WTC11 (cell line): ENCODE data around the gene TAPT1. TPM values are rescaled to one million over a fixed set of nuclear protein-coding genes. Genes with fewer than 3 reads are reported as not detected.

Source experiments
- ATAC-seq: fragments of 200-7000 bp; cut with Tn5 transposase; 2 replicates; pipeline ENCODE4 v1.10.0; 2021; ENCODE audit warnings: mild to moderate bottlenecking, moderate library complexity
- CTCF ChIA-PET: fragments of 300-600 bp; sonication (Branson Sonifier 250); formaldehyde crosslinking; loops from one replicate; lab custom pipeline; 2021; ENCODE audit warnings: antibody characterized with exemption; lab: Charles Lee
- POLR2A ChIA-PET: fragments of 350-600 bp; sonication (Branson Sonifier 250); formaldehyde crosslinking; loops from one replicate; lab custom pipeline; 2021; ENCODE audit warnings: antibody characterized with exemption; lab: Charles Lee
- DNase-seq: peaks from one replicate; pipeline ENCODE4 v3.0.0; 2021; ENCODE audit warnings: low spot score
- H3K27ac Mint-ChIP-seq: 2 replicates; pipeline ENCODE4 v1.8.0; 2021; ENCODE audit warnings: mixed read lengths
- H3K27me3 Mint-ChIP-seq: 2 replicates; pipeline ENCODE4 v1.8.0; 2021; ENCODE audit warnings: low read depth, mild to moderate bottlenecking, moderate library complexity, mixed read lengths
- H3K36me3 Mint-ChIP-seq: 2 replicates; pipeline ENCODE4 v1.8.0; 2021; ENCODE audit warnings: mixed read lengths
- H3K4me1 Mint-ChIP-seq: 2 replicates; pipeline ENCODE4 v1.8.0; 2022; ENCODE audit warnings: mixed read lengths
- H3K4me3 Mint-ChIP-seq: 2 replicates; pipeline ENCODE4 v1.8.0; 2021; ENCODE audit warnings: mild to moderate bottlenecking, moderate library complexity, mixed read lengths
- H3K9me3 Mint-ChIP-seq: 2 replicates; pipeline ENCODE4 v1.8.0; 2021; ENCODE audit warnings: mixed read lengths
- CREM ChIP-seq: sonication (generic); formaldehyde crosslinking; IDR thresholded peaks from 2 replicates; pipeline ENCODE4 v1.8.1; 2022; ENCODE audit warnings: mild to moderate bottlenecking, missing genetic modification reagents, moderate library complexity
- ESRRA ChIP-seq: sonication (generic); formaldehyde crosslinking; IDR thresholded peaks from 2 replicates; pipeline ENCODE4 v1.8.1; 2022; ENCODE audit warnings: mild to moderate bottlenecking, missing genetic modification reagents, borderline replicate concordance
- ETV6 ChIP-seq: sonication (generic); formaldehyde crosslinking; IDR thresholded peaks from 2 replicates; pipeline ENCODE4 v1.8.1; 2022; ENCODE audit warnings: mild to moderate bottlenecking, missing genetic modification reagents
- FOXK1 ChIP-seq: sonication (generic); formaldehyde crosslinking; IDR thresholded peaks from 2 replicates; pipeline ENCODE4 v1.8.0; 2022; ENCODE audit warnings: mild to moderate bottlenecking, moderate library complexity, missing genetic modification reagents
- NFE2L1 ChIP-seq: sonication (generic); formaldehyde crosslinking; IDR thresholded peaks from 2 replicates; pipeline ENCODE4 v1.8.1; 2023; ENCODE audit warnings: missing genetic modification reagents
- NR3C1 ChIP-seq: sonication (generic); formaldehyde crosslinking; conservative IDR thresholded peaks from 2 replicates; pipeline ENCODE4 v1.8.1; 2023; ENCODE audit warnings: low read depth, mild to moderate bottlenecking, missing genetic modification reagents
- ZNF317 ChIP-seq: sonication (generic); formaldehyde crosslinking; IDR thresholded peaks from 2 replicates; pipeline ENCODE4 v1.8.1; 2023; ENCODE audit warnings: low read depth, mild to moderate bottlenecking, moderate library complexity, missing genetic modification reagents, borderline replicate concordance
- ZNF396 ChIP-seq: fragments of 250-450 bp; sonication (Bioruptor Pico); IDR thresholded peaks from 2 replicates; pipeline ENCODE4 v1.8.0; 2021; ENCODE audit warnings: mild to moderate bottlenecking, moderate library complexity, borderline replicate concordance
- total RNA-seq: library from RNA; stranded (reverse); gene quantifications from 3 replicates; pipeline ENCODE4 v1.2.3, GENCODE V29; 2021
- TF ChIP-seq, protein P1 (sequence below): fragments of 250-450 bp; sonication (Bioruptor Pico); IDR thresholded peaks from 2 replicates; pipeline ENCODE4 v1.9.0; 2021; ENCODE audit warnings: mild to moderate bottlenecking
- TF ChIP-seq, protein P2 (sequence below): sonication (generic); formaldehyde crosslinking; IDR thresholded peaks from 2 replicates; pipeline ENCODE4 v1.8.1; 2023; ENCODE audit warnings: mild to moderate bottlenecking, missing genetic modification reagents, moderate library complexity
- TF ChIP-seq, protein P3 (sequence below): fragments of 250-450 bp; sonication (Bioruptor Pico); IDR thresholded peaks from 2 replicates; pipeline ENCODE4 v1.9.0; 2021; ENCODE audit warnings: moderate library complexity, mild to moderate bottlenecking, inconsistent platforms, borderline replicate concordance
- TF ChIP-seq, protein P4 (sequence below): sonication (generic); formaldehyde crosslinking; IDR thresholded peaks from 2 replicates; pipeline ENCODE4 v1.8.1; 2022; ENCODE audit warnings: low read depth, mild to moderate bottlenecking, moderate library complexity, missing genetic modification reagents, borderline replicate concordance
- TF ChIP-seq, protein P5 (sequence below): sonication (generic); formaldehyde crosslinking; IDR thresholded peaks from 2 replicates; pipeline ENCODE4 v1.8.1; 2022; ENCODE audit warnings: missing genetic modification reagents, borderline replicate concordance

The TAPT1 gene
- total RNA-seq, 1 experiment from 2014 or later, result 12.4 TPM

DNA sequence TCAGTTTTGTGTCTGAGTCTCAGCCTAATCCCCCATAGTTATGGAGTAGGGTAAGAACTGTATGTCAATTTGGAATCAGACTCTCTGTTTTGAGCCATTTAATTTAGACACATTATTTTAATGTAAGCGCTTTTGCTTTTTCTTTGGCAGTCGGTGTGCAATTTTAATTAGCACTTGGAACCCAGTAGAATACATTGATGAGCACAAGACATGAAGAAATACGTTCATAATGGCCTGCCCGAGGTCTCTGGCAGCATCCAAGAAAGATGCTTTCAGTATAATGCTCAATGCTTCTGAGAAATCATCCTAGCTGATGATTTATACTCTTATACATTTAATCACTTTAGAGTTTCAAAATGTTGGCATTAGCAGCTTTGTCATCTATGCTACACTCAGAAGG lies 8.9 kb upstream of the TAPT1 start:
- ATAC-seq (no peak), DNase-seq (no peak)
- TF ChIP-seq ETV6 (CRISPR knock-in tag) (no peak), NFE2L1 (no peak), CREM (no peak)
- H3K9me3 Mint-ChIP-seq, result no peaks in the 10 kb centered on the region
- peaks cover 13% of the 10 kb centered on the region for H3K4me1 Mint-ChIP-seq
- ChIA-PET POLR2A (no interaction called here), CTCF (interaction anchor here (1.1 kb wide), 1 partner anchor 29 kb away, joined by 3 read pairs; no protein-coding TSS in a partner anchor)
- H3K36me3 Mint-ChIP-seq, result no peaks in the 10 kb centered on the region
- no peak overlapping the region for H3K27ac Mint-ChIP-seq
- no peak overlapping the region for H3K4me3 Mint-ChIP-seq
- H3K27me3 Mint-ChIP-seq, result no peaks in the 10 kb centered on the region

DNA sequence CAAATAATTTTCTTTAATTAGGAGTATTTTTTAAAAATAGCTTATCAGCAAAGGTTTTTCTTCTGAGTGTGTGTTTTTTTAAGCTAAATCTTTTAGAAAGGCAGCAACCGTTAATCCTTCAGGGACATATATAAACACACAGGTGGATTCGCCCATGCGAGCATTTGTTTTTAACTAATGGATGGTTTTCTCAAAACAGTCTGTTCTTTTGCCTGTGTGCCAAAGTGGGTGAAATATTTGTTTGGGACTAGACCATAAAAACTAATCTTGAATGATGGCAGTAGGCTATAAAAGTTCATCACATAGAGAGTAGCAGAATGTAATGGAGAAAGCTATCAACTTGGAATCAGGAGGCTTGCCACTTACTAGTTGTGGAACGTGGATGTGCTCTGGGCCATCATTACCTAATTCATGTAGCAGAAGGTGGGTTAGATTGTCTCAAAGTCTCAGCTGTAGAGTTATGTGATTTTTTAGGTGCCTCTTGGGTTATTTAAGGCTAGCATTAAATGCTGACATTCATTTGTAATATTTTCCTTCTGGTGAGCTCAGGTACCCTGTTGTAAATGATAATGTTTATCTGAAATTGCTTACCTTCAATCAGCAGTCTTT lies 7.4 kb upstream of the TAPT1 start:
- H3K36me3 Mint-ChIP-seq, result no peaks in the 10 kb centered on the region
- TF ChIP-seq NFE2L1 (no peak), FOXK1 (CRISPR knock-in tag) (no peak), ESRRA (CRISPR knock-in tag) (no peak)
- TF ChIP-seq, protein P1, sequence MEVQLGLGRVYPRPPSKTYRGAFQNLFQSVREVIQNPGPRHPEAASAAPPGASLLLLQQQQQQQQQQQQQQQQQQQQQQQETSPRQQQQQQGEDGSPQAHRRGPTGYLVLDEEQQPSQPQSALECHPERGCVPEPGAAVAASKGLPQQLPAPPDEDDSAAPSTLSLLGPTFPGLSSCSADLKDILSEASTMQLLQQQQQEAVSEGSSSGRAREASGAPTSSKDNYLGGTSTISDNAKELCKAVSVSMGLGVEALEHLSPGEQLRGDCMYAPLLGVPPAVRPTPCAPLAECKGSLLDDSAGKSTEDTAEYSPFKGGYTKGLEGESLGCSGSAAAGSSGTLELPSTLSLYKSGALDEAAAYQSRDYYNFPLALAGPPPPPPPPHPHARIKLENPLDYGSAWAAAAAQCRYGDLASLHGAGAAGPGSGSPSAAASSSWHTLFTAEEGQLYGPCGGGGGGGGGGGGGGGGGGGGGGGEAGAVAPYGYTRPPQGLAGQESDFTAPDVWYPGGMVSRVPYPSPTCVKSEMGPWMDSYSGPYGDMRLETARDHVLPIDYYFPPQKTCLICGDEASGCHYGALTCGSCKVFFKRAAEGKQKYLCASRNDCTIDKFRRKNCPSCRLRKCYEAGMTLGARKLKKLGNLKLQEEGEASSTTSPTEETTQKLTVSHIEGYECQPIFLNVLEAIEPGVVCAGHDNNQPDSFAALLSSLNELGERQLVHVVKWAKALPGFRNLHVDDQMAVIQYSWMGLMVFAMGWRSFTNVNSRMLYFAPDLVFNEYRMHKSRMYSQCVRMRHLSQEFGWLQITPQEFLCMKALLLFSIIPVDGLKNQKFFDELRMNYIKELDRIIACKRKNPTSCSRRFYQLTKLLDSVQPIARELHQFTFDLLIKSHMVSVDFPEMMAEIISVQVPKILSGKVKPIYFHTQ (CRISPR knock-in tag), result no peak
- TF ChIP-seq, protein P2, sequence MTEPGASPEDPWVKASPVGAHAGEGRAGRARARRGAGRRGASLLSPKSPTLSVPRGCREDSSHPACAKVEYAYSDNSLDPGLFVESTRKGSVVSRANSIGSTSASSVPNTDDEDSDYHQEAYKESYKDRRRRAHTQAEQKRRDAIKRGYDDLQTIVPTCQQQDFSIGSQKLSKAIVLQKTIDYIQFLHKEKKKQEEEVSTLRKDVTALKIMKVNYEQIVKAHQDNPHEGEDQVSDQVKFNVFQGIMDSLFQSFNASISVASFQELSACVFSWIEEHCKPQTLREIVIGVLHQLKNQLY (CRISPR knock-in tag), result no peak
- TF ChIP-seq, protein P3, sequence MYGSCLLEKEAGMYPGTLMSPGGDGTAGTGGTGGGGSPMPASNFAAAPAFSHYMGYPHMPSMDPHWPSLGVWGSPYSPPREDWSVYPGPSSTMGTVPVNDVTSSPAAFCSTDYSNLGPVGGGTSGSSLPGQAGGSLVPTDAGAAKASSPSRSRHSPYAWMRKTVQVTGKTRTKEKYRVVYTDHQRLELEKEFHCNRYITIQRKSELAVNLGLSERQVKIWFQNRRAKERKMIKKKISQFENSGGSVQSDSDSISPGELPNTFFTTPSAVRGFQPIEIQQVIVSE (CRISPR knock-in tag), result no peak
- no peak for ATAC-seq
- no peaks in the 10 kb centered on the region for H3K27me3 Mint-ChIP-seq
- peaks cover 20% of the 10 kb centered on the region for H3K4me1 Mint-ChIP-seq
- no peaks in the 10 kb centered on the region for H3K9me3 Mint-ChIP-seq
- ChIA-PET CTCF (interaction anchor here (0.8 kb wide), 1 partner anchor 31 kb away, joined by 3 read pairs; no protein-coding TSS in a partner anchor), POLR2A (no interaction called here)
- no peak for DNase-seq
- no peak overlapping the region for H3K4me3 Mint-ChIP-seq
- no peak overlapping the region for H3K27ac Mint-ChIP-seq

DNA sequence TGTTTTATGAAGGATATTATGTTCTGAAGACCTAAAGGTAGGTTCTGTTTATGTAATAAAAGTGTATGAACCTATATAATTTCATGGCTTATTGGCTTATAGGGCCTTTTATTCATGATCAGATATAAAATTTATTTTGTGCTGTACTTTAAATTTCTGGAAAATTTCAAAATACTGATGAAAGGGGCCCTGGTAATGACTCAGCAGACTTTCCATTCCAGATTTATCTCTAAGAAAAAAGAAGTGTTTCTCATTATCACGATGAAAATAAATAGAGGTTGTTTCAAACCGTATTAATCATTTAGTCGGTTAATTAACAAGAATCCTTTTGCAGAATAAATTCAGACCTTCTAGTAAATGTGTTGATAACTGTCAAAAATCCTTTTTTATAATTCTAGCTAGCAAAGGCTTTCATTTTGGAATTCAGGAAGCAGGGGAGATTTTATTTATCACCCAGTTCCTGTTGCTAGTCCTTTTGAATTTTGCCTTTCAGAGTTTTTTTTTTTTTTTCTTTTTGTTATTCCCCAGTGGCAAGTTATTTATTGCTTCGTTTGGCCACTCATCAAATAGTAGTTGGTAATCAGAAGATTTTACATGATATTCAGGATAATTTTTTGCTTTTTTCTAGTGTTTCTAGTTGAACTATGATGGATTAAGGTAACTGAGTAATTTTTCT lies 5.4 kb upstream of the TAPT1 start:
- POLR2A ChIA-PET, result no interaction called here
- ATAC-seq (no peak), DNase-seq (no peak)
- Mint-ChIP-seq H3K4me3 (no peak overlapping the region), H3K27ac (peak overlapping the region; percentile 72)
- TF ChIP-seq ZNF396 (CRISPR knock-in tag) (no peak), NR3C1 (CRISPR knock-in tag) (no peak)
- TF ChIP-seq, all 79 proteins: peak for 0
- no peaks in the 10 kb centered on the region for H3K36me3 Mint-ChIP-seq
- no peaks in the 10 kb centered on the region for H3K9me3 Mint-ChIP-seq
- CTCF ChIA-PET, result no interaction called here
- peaks cover 29% of the 10 kb centered on the region for H3K4me1 Mint-ChIP-seq
- no peaks in the 10 kb centered on the region for H3K27me3 Mint-ChIP-seq

DNA sequence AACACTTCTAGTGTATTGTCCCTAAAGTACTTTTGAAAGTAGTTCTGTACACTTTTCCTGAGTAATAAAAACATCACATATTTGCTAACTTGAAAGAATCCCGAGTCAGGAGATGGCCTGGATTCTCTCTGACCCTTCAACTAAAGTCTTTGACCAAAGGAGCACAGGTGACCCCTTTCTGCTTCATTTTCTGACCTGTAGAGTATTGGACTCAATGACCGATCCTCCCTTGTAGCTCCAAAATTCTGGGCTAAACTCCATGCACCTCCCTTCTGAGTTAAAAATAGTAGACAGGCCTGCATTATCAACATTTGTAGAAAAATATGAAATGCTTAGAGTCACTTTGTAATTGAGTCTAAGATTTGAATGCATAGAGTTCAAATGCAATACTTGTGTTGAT lies 4.0 kb upstream of the TAPT1 start:
- no peak for DNase-seq
- ChIA-PET POLR2A (no interaction called here), CTCF (interaction anchor here (1.3 kb wide), 1 partner anchor 25 kb away, joined by 3 read pairs; no protein-coding TSS in a partner anchor)
- no peaks in the 10 kb centered on the region for H3K27me3 Mint-ChIP-seq
- TF ChIP-seq ZNF317 (CRISPR knock-in tag), result no peak
- TF ChIP-seq, protein P4, sequence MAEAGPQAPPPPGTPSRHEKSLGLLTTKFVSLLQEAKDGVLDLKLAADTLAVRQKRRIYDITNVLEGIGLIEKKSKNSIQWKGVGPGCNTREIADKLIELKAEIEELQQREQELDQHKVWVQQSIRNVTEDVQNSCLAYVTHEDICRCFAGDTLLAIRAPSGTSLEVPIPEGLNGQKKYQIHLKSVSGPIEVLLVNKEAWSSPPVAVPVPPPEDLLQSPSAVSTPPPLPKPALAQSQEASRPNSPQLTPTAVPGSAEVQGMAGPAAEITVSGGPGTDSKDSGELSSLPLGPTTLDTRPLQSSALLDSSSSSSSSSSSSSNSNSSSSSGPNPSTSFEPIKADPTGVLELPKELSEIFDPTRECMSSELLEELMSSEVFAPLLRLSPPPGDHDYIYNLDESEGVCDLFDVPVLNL (CRISPR knock-in tag), result no peak
- TF ChIP-seq, protein P5, sequence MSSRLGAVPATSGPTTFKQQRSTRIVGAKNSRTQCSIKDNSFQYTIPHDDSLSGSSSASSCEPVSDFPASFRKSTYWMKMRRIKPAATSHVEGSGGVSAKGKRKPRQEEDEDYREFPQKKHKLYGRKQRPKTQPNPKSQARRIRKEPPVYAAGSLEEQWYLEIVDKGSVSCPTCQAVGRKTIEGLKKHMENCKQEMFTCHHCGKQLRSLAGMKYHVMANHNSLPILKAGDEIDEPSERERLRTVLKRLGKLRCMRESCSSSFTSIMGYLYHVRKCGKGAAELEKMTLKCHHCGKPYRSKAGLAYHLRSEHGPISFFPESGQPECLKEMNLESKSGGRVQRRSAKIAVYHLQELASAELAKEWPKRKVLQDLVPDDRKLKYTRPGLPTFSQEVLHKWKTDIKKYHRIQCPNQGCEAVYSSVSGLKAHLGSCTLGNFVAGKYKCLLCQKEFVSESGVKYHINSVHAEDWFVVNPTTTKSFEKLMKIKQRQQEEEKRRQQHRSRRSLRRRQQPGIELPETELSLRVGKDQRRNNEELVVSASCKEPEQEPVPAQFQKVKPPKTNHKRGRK (CRISPR knock-in tag), result no peak
- H3K9me3 Mint-ChIP-seq, result no peaks in the 10 kb centered on the region
- no peak overlapping the region for H3K4me3 Mint-ChIP-seq
- ATAC-seq, result no peak
- no peaks in the 10 kb centered on the region for H3K36me3 Mint-ChIP-seq
- peaks cover 34% of the 10 kb centered on the region for H3K4me1 Mint-ChIP-seq
- peak overlapping the region; percentile 5 for H3K27ac Mint-ChIP-seq
